Activated CD4-positive, alpha-beta T cell treated with anti-CD3 and anti-CD28 coated beads for 36 hours (primary cell): ENCODE data around the gene SLTM. TPM values are rescaled to one million over a fixed set of nuclear protein-coding genes. Genes with fewer than 3 reads are reported as not detected.
"Not testable (repeated sequence)": the region's sequence is repeated elsewhere in the genome, so short reads cannot be mapped to it uniquely, and the experiment has no call there.

Experiments
- ATAC-seq: fragments of 200-7000 bp; cut with Tn5 transposase; one replicate; pipeline ENCODE4 v1.10.0; 2021; ENCODE audit warnings: mild to moderate bottlenecking, moderate library complexity
- CTCF ChIA-PET: fragments of 350-600 bp; sonication (Branson Sonifier 250); formaldehyde crosslinking; loops from one replicate; lab custom pipeline; 2021; ENCODE audit warnings: antibody characterized with exemption; lab: Charles Lee
- POLR2A ChIA-PET: fragments of 350-600 bp; sonication (Branson Sonifier 250); formaldehyde crosslinking; loops from one replicate; lab custom pipeline; 2021; ENCODE audit warnings: antibody characterized with exemption, inconsistent platforms; lab: Charles Lee
- DNase-seq: peaks from one replicate; pipeline ENCODE4 v3.0.0-alpha.2; 2020
- H3K27ac Mint-ChIP-seq: one replicate; pipeline ENCODE4 v1.8.0; 2021; ENCODE audit warnings: mixed read lengths
- H3K27me3 Mint-ChIP-seq: one replicate; pipeline ENCODE4 v1.8.0; 2021; ENCODE audit warnings: mixed read lengths
- H3K36me3 Mint-ChIP-seq: one replicate; pipeline ENCODE4 v1.8.0; 2021; ENCODE audit warnings: low read depth, mixed read lengths
- H3K4me1 Mint-ChIP-seq: one replicate; pipeline ENCODE4 v1.8.0; 2021; ENCODE audit warnings: mixed read lengths
- H3K4me3 Mint-ChIP-seq: one replicate; pipeline ENCODE4 v1.8.0; 2021; ENCODE audit warnings: mild to moderate bottlenecking, moderate library complexity, mixed read lengths
- H3K9me3 Mint-ChIP-seq: one replicate; pipeline ENCODE4 v1.8.0; 2021; ENCODE audit warnings: low read depth, mixed read lengths
- intact Hi-C, 2 experiments: fragments of 100-400 bp; cut with DNase I in 1 of 2; cut with micrococcal nuclease in 1 of 2; formaldehyde crosslinking; loops; one replicate each; pipeline versions ENCODE4 v1.14.2 to v1.15.1; 2022 to 2024; cut with DNase I, micrococcal nuclease
- total RNA-seq, 2 experiments: library from RNA; stranded (reverse); gene quantifications; one replicate each; pipeline ENCODE4 v1.2.3, GENCODE V29; 2021

SLTM gene
- total RNA-seq, 2 experiments from 2014 or later, result 85.6 to 85.9 TPM

- H3K36me3 Mint-ChIP-seq, result no peaks in the 10 kb centered on the region
- no peaks in the 10 kb centered on the region for H3K9me3 Mint-ChIP-seq
- no peaks in the 10 kb centered on the region for H3K27me3 Mint-ChIP-seq
- ChIA-PET POLR2A (no interaction called here), CTCF (interaction anchor here (0.6 to 2.7 kb wide), 25 partner anchors 9 to 658 kb away, joined by 3 to 10 read pairs (median 3); no protein-coding TSS in a partner anchor)
- no peak overlapping the region for H3K27ac Mint-ChIP-seq
- no peak overlapping the region for H3K4me3 Mint-ChIP-seq
- DNase-seq, result peak; percentile 73
- ATAC-seq, result peak; percentile 84
- intact Hi-C loops, result loop anchor here (1.0 kb wide), 4 partner anchors 22 to 572 kb away; no protein-coding TSS in a partner anchor
- peaks cover 10% of the 10 kb centered on the region for H3K4me1 Mint-ChIP-seq
Measured at GRCh38 chr15:58957101-58957973, 23.9 kb upstream of the SLTM start.

DNA sequence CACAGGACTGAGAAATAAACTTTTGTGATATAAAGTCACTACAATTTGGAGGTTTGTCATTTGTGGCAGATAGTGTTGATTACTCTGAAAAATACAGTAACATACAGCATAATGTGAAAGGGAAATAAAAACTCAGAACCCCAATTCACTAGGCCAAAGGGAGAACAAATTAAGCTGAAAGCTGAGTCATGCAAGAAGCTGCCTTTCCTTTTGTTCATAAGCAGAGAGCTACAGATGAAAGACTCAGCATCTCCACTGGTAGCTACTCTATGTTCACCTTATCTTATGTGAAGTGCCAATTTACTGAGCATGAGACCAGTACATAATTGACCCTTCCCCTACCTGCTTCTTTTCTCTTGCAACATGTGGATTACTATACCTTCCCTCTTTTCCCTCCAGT is 19.3 kb upstream of the SLTM start:
- no peaks in the 10 kb centered on the region for H3K36me3 Mint-ChIP-seq
- intact Hi-C loops, result loop anchor here in 1 of 2 experiments (5.0 kb wide), 1 partner anchor 815 kb away; the partner anchor contains the start of gene AQP9
- H3K4me1 Mint-ChIP-seq, result peaks cover 10% of the 10 kb centered on the region
- DNase-seq (no peak), ATAC-seq (peak; percentile 56)
- no peaks in the 10 kb centered on the region for H3K9me3 Mint-ChIP-seq
- H3K4me3 Mint-ChIP-seq, result no peak overlapping the region
- H3K27me3 Mint-ChIP-seq, result no peaks in the 10 kb centered on the region
- no peak overlapping the region for H3K27ac Mint-ChIP-seq
- POLR2A ChIA-PET, result interaction anchor here (0.5 kb wide), 1 partner anchor 396 kb away, joined by 3 read pairs; no protein-coding TSS in a partner anchor
- CTCF ChIA-PET, result interaction anchor here (1.1 to 1.4 kb wide), 2 partner anchors 10 to 27 kb away, joined by 4 read pairs; no protein-coding TSS in a partner anchor

- ChIA-PET POLR2A (no interaction called here), CTCF (interaction anchor here (0.6 to 1.4 kb wide), 4 partner anchors 12 to 577 kb away, joined by 3 to 5 read pairs (median 4); no protein-coding TSS in a partner anchor)
- H3K36me3 Mint-ChIP-seq, result no peaks in the 10 kb centered on the region
- H3K27ac Mint-ChIP-seq, result no peak overlapping the region
- H3K27me3 Mint-ChIP-seq, result no peaks in the 10 kb centered on the region
- ATAC-seq (no peak), DNase-seq (no peak)
- no peak overlapping the region for H3K4me3 Mint-ChIP-seq
- intact Hi-C loops, result loop anchor here in 1 of 2 experiments (5.0 kb wide), 1 partner anchor 814 kb away; the partner anchor contains the start of gene AQP9
- no peaks in the 10 kb centered on the region for H3K9me3 Mint-ChIP-seq
- peaks cover 7% of the 10 kb centered on the region for H3K4me1 Mint-ChIP-seq
Measured at GRCh38 chr15:58951388-58952007, 18.0 kb upstream of the SLTM start.

DNA sequence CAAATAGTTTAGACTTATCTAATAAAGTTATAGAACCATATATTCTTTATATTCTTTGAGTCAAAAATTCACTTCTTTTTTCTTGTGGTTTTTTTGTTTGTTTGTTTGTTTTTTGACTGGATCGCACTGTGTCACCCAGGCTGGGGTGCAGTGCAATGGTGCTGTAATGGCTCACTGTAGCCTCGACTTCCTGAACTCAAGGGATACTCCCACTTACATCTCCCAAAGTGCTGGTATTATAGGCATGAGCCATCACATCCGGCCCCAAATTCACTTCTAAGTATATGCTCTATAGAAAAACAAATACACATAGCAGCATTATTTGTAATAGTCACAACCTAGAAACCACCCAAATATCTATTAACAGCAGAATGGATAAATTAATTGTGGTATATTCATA is 13.7 kb upstream of the SLTM start:
- H3K27me3 Mint-ChIP-seq, result no peaks in the 10 kb centered on the region
- ATAC-seq (no peak), DNase-seq (no peak)
- intact Hi-C loops, result no loop called here
- H3K4me1 Mint-ChIP-seq, result no peaks in the 10 kb centered on the region
- no peak overlapping the region for H3K4me3 Mint-ChIP-seq
- H3K36me3 Mint-ChIP-seq, result no peaks in the 10 kb centered on the region
- H3K27ac Mint-ChIP-seq, result no peak overlapping the region
- ChIA-PET CTCF (interaction anchor here (1.9 kb wide), 1 partner anchor 9 kb away, joined by 8 read pairs; no protein-coding TSS in a partner anchor), POLR2A (no interaction called here)
- no peaks in the 10 kb centered on the region for H3K9me3 Mint-ChIP-seq

DNA sequence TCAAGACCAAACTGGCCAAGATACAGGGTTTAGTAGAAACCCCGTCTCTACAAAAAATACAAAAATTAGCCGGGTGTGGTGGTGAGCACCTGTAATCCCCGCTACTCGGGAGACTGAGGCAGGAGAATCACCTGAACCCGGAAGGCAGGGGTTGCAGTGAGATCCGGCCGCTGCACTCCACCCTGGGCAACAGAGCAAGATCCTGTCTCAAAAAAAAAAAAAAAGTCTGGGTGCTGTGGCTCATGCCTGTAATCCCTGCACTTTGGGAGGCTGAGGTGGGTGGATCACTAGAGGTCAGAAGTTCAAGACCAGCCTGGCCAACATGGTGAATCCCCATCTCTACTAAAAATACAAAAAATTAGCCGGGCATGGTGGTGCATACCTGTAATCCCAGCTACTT is 1.5 kb upstream of the SLTM start:
- Mint-ChIP-seq H3K27ac (peak overlapping the region; percentile 94), H3K4me1 (peaks cover 17% of the 10 kb centered on the region), H3K36me3 (peaks cover 14% of the 10 kb centered on the region), H3K4me3 (peak overlapping the region; percentile 90)
- H3K27me3 Mint-ChIP-seq, ATAC-seq, H3K9me3 Mint-ChIP-seq, DNase-seq: not testable (repeated sequence)
- CTCF ChIA-PET, result interaction anchor here (1.2 kb wide), 1 partner anchor 22 kb away, joined by 3 read pairs; no protein-coding TSS in a partner anchor
- POLR2A ChIA-PET, result interaction anchor here (0.6 kb wide), 1 partner anchor 612 kb away, joined by 3 read pairs; no protein-coding TSS in a partner anchor
- intact Hi-C loops, result loop anchor here (5.0 to 10.0 kb wide), 2 partner anchors 720 to 1228 kb away; partner anchors contain the start of genes GTF2A2 (in 1 of the 2) and POLR2M (in 1 of the 2)

DNA sequence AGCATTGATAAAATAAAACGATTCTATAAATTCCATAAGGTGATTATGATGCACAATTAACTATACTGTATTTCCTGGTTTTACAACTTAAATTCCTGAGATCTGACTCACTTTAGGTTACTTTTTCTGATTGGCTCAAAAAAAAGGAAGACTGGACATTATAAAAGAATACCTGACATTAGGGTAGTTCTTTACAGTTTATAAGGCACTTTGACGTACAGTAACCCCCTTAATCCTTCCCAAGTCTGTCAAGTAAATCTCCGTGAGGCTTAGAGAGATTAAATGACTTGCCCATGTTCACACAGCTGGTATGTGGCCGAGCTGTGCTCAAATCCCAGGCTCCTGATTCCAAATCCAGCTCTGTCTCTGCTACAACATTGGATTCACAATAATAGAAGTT is 1.0 kb upstream of the SLTM start:
- Mint-ChIP-seq H3K9me3 (no peaks in the 10 kb centered on the region), H3K36me3 (peaks cover 14% of the 10 kb centered on the region), H3K4me3 (peak overlapping the region; percentile 90), H3K4me1 (peaks cover 17% of the 10 kb centered on the region), H3K27me3 (no peaks in the 10 kb centered on the region), H3K27ac (peak overlapping the region; percentile 94)
- intact Hi-C loops, result loop anchor here (5.0 to 10.0 kb wide), 2 partner anchors 720 to 1227 kb away; partner anchors contain the start of genes GTF2A2 (in 1 of the 2) and POLR2M (in 1 of the 2)
- no peak for ATAC-seq
- POLR2A ChIA-PET, result no interaction called here
- CTCF ChIA-PET, result interaction anchor here (1.2 kb wide), 1 partner anchor 23 kb away, joined by 3 read pairs; no protein-coding TSS in a partner anchor
- DNase-seq, result no peak

DNA sequence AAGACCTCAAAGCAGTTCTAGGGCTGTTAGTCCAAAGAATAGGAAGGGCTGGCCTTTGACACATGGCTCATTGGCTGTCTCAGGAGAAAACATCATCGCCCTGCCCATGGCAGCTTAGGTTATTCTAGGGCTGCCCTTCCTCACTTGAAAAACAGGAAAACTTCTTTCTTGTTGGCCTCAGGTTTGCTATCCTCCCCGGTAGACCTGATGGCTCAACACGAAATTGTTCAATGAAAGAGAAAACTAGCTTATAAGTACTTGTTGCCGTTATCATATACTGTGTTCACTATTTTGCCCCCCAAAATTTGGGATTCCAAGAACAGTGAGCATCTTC is 602 bp upstream of the SLTM start:
- no peak for ATAC-seq
- ChIA-PET CTCF (interaction anchor here (0.6 to 1.2 kb wide), 2 partner anchors 23 to 1636 kb away, joined by 3 read pairs; no protein-coding TSS in a partner anchor), POLR2A (no interaction called here)
- intact Hi-C loops, result loop anchor here (5.0 to 10.0 kb wide), 2 partner anchors 721 to 1227 kb away; partner anchors contain the start of genes GTF2A2 (in 1 of the 2) and POLR2M (in 1 of the 2)
- H3K4me3 Mint-ChIP-seq, result peak overlapping the region; percentile 90
- no peaks in the 10 kb centered on the region for H3K9me3 Mint-ChIP-seq
- peaks cover 17% of the 10 kb centered on the region for H3K4me1 Mint-ChIP-seq
- H3K27ac Mint-ChIP-seq, result peak overlapping the region; percentile 94
- no peak for DNase-seq
- H3K27me3 Mint-ChIP-seq, result no peaks in the 10 kb centered on the region
- H3K36me3 Mint-ChIP-seq, result peaks cover 15% of the 10 kb centered on the region

DNA sequence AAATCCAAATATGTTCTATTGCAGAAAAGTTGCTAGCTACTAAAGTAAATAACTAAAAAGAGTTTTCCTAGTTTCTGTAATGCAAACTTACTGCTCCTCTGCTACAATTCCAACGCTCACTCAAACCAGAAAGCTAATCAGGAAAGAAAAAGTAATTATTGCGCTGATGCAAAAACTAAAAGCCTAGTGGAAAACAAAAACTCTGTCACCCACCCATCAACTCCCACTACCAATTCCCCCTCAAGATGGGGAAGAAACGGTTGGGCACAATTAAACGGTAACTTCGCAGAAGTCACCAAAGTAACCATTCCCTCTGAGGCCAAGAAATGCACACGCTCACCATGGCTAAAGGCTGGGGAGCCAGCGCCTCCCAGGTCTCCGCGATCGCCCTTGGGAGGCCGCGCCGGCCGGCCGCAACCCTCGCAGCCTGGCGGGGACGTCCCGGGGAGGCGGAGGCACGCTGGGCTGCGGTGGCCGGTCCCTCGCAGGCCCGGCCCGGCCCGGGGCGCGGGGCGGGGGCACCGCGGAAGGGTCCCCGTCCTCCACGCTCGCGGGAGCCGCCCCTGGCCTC is 684 bp downstream of the SLTM start:
- CTCF ChIA-PET, result interaction anchor here (1.6 kb wide), 1 partner anchor 183 kb away, joined by 6 read pairs; the partner anchor contains the start of gene ADAM10
- no peak for DNase-seq
- POLR2A ChIA-PET, result interaction anchor here (2.1 kb wide), 1 partner anchor 162 kb away, joined by 8 read pairs; the partner anchor contains the start of gene MINDY2
- H3K4me1 Mint-ChIP-seq, result peaks cover 17% of the 10 kb centered on the region
- H3K4me3 Mint-ChIP-seq, result peak overlapping the region; percentile 90
- H3K27ac Mint-ChIP-seq, result peak overlapping the region; percentile 98
- peaks cover 22% of the 10 kb centered on the region for H3K36me3 Mint-ChIP-seq
- peak; percentile 4 for ATAC-seq
- no peaks in the 10 kb centered on the region for H3K27me3 Mint-ChIP-seq
- intact Hi-C loops, result loop anchor here (1.0 to 10.0 kb wide), 13 partner anchors 46 to 1225 kb away; partner anchors contain the start of genes ADAM10 (in 2 of the 2), BNIP2 (in 2 of the 2), GTF2A2 (in 2 of the 2) and MINDY2 (in 2 of the 2)
- no peaks in the 10 kb centered on the region for H3K9me3 Mint-ChIP-seq

DNA sequence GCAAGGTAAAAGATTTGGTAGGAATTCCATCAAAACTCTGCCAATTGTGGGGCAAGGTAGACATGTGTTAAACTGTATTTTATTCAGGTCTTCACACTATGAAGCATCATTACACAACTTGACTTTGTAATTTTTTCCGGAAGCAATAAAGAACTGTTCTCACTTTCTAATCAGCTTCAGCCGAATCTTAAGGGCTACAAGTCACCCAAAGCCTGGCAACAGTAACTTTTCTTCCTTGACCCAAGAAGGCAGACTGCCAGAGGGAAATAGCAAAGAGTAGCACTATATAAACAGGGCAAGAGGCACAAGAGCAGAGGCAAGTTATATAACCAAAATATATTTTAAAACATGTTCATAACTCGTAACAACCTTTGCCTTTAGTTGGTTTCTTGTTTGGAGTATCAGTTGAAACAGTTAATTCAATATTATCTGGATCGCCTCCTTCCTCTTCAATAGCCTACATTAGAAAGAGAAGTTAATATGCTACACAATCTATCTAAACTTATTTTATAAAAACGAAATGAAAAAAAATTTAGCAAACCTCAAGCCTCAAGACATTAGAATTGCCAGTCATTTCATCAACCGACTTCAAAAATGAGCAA is 1.4 kb downstream of the SLTM start:
- intact Hi-C loops, result loop anchor here (1.0 to 10.0 kb wide), 5 partner anchors 47 to 1225 kb away; partner anchors contain the start of genes GTF2A2 (in 1 of the 2), POLR2M (in 1 of the 2) and RNF111 (in 1 of the 2)
- Mint-ChIP-seq H3K9me3 (no peaks in the 10 kb centered on the region), H3K27me3 (no peaks in the 10 kb centered on the region), H3K4me1 (peaks cover 15% of the 10 kb centered on the region), H3K4me3 (peak overlapping the region; percentile 90), H3K36me3 (peaks cover 22% of the 10 kb centered on the region), H3K27ac (peak overlapping the region; percentile 98)
- ATAC-seq (peak; percentile 7), DNase-seq (peak; percentile 23)
- ChIA-PET CTCF (interaction anchor here (1.3 to 1.9 kb wide), 3 partner anchors 11 to 183 kb away, joined by 4 to 14 read pairs (median 6); partner anchors contain the start of gene ADAM10), POLR2A (interaction anchor here (0.6 to 2.1 kb wide), 2 partner anchors 161 to 597 kb away, joined by 7 to 8 read pairs; partner anchors contain the start of gene MINDY2)
